ENCODE data around the gene TAS2R10. TPM values are rescaled to one million over a fixed set of nuclear protein-coding genes. Genes with fewer than 3 reads are reported as not detected.

TAS2R10 gene
- total RNA-seq, 4 donors from 2014 or later = 0.32 TPM; not detected in 3

- TF ChIP-seq, protein P1, sequence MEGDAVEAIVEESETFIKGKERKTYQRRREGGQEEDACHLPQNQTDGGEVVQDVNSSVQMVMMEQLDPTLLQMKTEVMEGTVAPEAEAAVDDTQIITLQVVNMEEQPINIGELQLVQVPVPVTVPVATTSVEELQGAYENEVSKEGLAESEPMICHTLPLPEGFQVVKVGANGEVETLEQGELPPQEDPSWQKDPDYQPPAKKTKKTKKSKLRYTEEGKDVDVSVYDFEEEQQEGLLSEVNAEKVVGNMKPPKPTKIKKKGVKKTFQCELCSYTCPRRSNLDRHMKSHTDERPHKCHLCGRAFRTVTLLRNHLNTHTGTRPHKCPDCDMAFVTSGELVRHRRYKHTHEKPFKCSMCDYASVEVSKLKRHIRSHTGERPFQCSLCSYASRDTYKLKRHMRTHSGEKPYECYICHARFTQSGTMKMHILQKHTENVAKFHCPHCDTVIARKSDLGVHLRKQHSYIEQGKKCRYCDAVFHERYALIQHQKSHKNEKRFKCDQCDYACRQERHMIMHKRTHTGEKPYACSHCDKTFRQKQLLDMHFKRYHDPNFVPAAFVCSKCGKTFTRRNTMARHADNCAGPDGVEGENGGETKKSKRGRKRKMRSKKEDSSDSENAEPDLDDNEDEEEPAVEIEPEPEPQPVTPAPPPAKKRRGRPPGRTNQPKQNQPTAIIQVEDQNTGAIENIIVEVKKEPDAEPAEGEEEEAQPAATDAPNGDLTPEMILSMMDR (IDR thresholded peaks at IDR 0.05) = no peak
- TF ChIP-seq POLR2A (IDR thresholded peaks at IDR 0.05) = no peak
- DNase-seq (ENCODE audit: low spot score in 2 of 2) = no peak
- no peak overlapping the region for H3K4me3 ChIP-seq (ENCODE audit: low read depth, poor library complexity, severe bottlenecking)
- intact Hi-C loops (cut with DNase I; ENCODE audit: low total_unique reads) = no loop called here
- whole genome bisulfite sequencing, 2 donors = 40 to 60% methylated on average over 2 of the region's 2 CpGs
Measured at GRCh38 chr12:10853776-10854175, 27.6 kb upstream of the TAS2R10 start.

GRCh38 chr12:10851243-10851858, 25.2 kb upstream of the TAS2R10 start:
- intact Hi-C loops (cut with DNase I; ENCODE audit: low total_unique reads) = no loop called here
- no peak for DNase-seq (ENCODE audit: low spot score in 2 of 2)
- no peak for TF ChIP-seq POLR2A (IDR thresholded peaks at IDR 0.05)
- TF ChIP-seq, protein P1 (IDR thresholded peaks at IDR 0.05) = no peak
- no peak overlapping the region for H3K4me3 ChIP-seq (ENCODE audit: low read depth, poor library complexity, severe bottlenecking)
- WGBS, 2 donors = 78 to 83% methylated on average over 4 of the region's 4 CpGs

- TF ChIP-seq, protein P1 (IDR thresholded peaks at IDR 0.05) = no peak
- no peak for TF ChIP-seq POLR2A (IDR thresholded peaks at IDR 0.05)
- WGBS, 2 donors = 75 to 82% methylated on average over 4 of the region's 4 CpGs
- DNase-seq (ENCODE audit: low spot score in 2 of 2) = no peak
- H3K4me3 ChIP-seq (ENCODE audit: low read depth, poor library complexity, severe bottlenecking) = no peak within 1 kb of the TSS
- intact Hi-C loops (cut with DNase I; ENCODE audit: low total_unique reads) = no loop called here
Measured at GRCh38 chr12:10849425-10849878, 23.3 kb upstream of the TAS2R10 start, which contains the start of gene PRR4. TSS of gene PRR4 (minus strand) at chr12:10849475. CDS start at chr12:10849437, 38 bp downstream.

- 30 to 54% methylated on average over 2 of the region's 2 CpGs for WGBS, 2 donors
- no peak for DNase-seq (ENCODE audit: low spot score in 2 of 2)
- no peak overlapping the region for H3K4me3 ChIP-seq (ENCODE audit: low read depth, poor library complexity, severe bottlenecking)
- no peak for TF ChIP-seq POLR2A (IDR thresholded peaks at IDR 0.05)
- TF ChIP-seq, protein P1 (IDR thresholded peaks at IDR 0.05) = no peak
- intact Hi-C loops (cut with DNase I; ENCODE audit: low total_unique reads) = no loop called here
Measured at GRCh38 chr12:10847744-10848143, 21.6 kb upstream of the TAS2R10 start.

DNA sequence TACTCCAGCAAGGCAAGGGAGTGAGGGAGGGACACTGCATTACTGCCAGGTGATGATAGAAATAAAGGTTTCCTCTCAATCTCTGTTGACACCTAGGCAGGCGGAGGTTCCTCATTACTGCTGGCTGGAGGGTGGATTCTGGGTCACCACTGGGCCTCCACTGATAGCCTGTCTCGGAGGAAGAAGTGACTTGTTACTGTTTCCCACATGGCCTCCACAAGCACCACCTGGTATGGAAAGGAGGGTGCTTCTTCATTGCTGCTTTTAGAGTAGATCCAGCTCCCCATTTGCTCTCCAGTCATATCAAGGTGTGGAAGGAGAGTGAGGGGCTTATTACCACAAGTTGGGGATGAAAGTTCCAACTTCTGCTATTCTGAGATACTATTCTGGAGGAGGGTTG, 16.7 kb upstream of the TAS2R10 start:
- no peak for DNase-seq (ENCODE audit: low spot score in 2 of 2)
- intact Hi-C loops (cut with DNase I; ENCODE audit: low total_unique reads) = no loop called here
- 95 to 96% methylated on average over 2 of the region's 2 CpGs for WGBS, 2 donors
- H3K4me3 ChIP-seq (ENCODE audit: low read depth, poor library complexity, severe bottlenecking) = no peak overlapping the region
- TF ChIP-seq, protein P1 (IDR thresholded peaks at IDR 0.05) = no peak
- no peak for TF ChIP-seq POLR2A (IDR thresholded peaks at IDR 0.05)

- no peak for DNase-seq (ENCODE audit: low spot score in 2 of 2)
- no peak for TF ChIP-seq POLR2A (IDR thresholded peaks at IDR 0.05)
- TF ChIP-seq, protein P1 (IDR thresholded peaks at IDR 0.05) = no peak
- no peak overlapping the region for H3K4me3 ChIP-seq (ENCODE audit: low read depth, poor library complexity, severe bottlenecking)
- intact Hi-C loops (cut with DNase I; ENCODE audit: low total_unique reads) = no loop called here
- 84% methylated on average over 3 of the region's 3 CpGs for WGBS, 2 donors
Measured at GRCh38 chr12:10838461-10838860, 12.3 kb upstream of the TAS2R10 start.
